ENCODE measurements around the gene CDC16.

DNA sequence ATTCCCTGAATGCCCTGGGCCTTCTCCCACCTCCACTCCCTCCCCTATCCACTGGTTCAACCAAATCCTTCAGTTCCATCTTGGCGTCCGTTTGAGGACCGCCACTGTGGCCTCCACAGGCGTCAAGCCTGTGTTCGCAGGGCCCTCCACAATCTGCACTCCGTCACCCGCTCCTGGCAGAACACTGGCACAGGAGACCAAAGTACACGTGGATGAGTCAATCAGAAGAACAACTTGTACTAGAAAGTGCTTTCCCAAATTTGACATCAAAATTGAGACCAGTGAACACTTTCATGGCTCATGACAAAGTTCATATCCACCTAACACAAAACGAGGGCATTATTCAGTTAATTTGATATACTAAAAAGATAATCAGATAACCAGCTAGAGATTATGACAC lies 6.5 kb upstream of the CDC16 start:
- no peak for TF ChIP-seq RCOR1 (IDR thresholded peaks at IDR 0.05; ENCODE audit: insufficient replicate concordance, low read length)
- TF ChIP-seq, protein P1, sequence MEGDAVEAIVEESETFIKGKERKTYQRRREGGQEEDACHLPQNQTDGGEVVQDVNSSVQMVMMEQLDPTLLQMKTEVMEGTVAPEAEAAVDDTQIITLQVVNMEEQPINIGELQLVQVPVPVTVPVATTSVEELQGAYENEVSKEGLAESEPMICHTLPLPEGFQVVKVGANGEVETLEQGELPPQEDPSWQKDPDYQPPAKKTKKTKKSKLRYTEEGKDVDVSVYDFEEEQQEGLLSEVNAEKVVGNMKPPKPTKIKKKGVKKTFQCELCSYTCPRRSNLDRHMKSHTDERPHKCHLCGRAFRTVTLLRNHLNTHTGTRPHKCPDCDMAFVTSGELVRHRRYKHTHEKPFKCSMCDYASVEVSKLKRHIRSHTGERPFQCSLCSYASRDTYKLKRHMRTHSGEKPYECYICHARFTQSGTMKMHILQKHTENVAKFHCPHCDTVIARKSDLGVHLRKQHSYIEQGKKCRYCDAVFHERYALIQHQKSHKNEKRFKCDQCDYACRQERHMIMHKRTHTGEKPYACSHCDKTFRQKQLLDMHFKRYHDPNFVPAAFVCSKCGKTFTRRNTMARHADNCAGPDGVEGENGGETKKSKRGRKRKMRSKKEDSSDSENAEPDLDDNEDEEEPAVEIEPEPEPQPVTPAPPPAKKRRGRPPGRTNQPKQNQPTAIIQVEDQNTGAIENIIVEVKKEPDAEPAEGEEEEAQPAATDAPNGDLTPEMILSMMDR (conservative IDR thresholded peaks at IDR 0.05; ENCODE audit: low read depth, low read length) = no peak
- TF ChIP-seq POLR2A (IDR thresholded peaks at IDR 0.05; ENCODE audit: low read depth, low read length) = no peak
- no peak for TF ChIP-seq RAD21 (IDR thresholded peaks at IDR 0.05; ENCODE audit: low read length)
- no peak for TF ChIP-seq BHLHE40 (IDR thresholded peaks at IDR 0.05; ENCODE audit: low read depth, low read length)
- TF ChIP-seq, protein P2, sequence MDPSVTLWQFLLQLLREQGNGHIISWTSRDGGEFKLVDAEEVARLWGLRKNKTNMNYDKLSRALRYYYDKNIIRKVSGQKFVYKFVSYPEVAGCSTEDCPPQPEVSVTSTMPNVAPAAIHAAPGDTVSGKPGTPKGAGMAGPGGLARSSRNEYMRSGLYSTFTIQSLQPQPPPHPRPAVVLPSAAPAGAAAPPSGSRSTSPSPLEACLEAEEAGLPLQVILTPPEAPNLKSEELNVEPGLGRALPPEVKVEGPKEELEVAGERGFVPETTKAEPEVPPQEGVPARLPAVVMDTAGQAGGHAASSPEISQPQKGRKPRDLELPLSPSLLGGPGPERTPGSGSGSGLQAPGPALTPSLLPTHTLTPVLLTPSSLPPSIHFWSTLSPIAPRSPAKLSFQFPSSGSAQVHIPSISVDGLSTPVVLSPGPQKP (IDR thresholded peaks at IDR 0.05; ENCODE audit: borderline replicate concordance, low read depth, low read length) = no peak
- no peak for TF ChIP-seq CEBPB (IDR thresholded peaks at IDR 0.05; ENCODE audit: low read depth, low read length)
- no peak for TF ChIP-seq SMC3 (IDR thresholded peaks at IDR 0.05; ENCODE audit: low read depth, low read length)
- no peak for TF ChIP-seq MAFK (IDR thresholded peaks at IDR 0.05; ENCODE audit: low read depth, low read length)
- TF ChIP-seq RFX5 (IDR thresholded peaks at IDR 0.05; ENCODE audit: low read depth, low read length) = no peak
- TF ChIP-seq, protein P3, sequence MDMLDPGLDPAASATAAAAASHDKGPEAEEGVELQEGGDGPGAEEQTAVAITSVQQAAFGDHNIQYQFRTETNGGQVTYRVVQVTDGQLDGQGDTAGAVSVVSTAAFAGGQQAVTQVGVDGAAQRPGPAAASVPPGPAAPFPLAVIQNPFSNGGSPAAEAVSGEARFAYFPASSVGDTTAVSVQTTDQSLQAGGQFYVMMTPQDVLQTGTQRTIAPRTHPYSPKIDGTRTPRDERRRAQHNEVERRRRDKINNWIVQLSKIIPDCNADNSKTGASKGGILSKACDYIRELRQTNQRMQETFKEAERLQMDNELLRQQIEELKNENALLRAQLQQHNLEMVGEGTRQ (IDR thresholded peaks at IDR 0.05; ENCODE audit: low read depth, low read length) = no peak
- no peak for TF ChIP-seq MAZ (IDR thresholded peaks at IDR 0.05; ENCODE audit: borderline replicate concordance, low read depth, low read length)

Data from IMR-90 (cell line).